ENCODE results near the gene ARL13B.
"Not testable (repeated sequence)": the region's sequence is repeated elsewhere in the genome, so short reads cannot be mapped to it uniquely, and the experiment has no call there.

GRCh38 chr3:93965106-93965505, 14.8 kb upstream of the ARL13B start:
- not testable (repeated sequence) for TF ChIP-seq CTCF, POLR2A (IDR thresholded peaks at IDR 0.05)
